GM23248 (cell line): ENCODE results near the gene FAHD2B.
"Not testable (repeated sequence)": the region's sequence is repeated elsewhere in the genome, so short reads cannot be mapped to it uniquely, and the experiment has no call there.

Source experiments
- EZH2 ChIP-seq: fragments of 200-600 bp; sonication (generic); IDR thresholded peaks from 2 replicates; pipeline ENCODE4 v1.6.1; 2018; ENCODE audit warnings: antibody characterized with exemption, mild to moderate bottlenecking; ENCODE audit not compliant: insufficient read depth, poor library complexity, severe bottlenecking
- EZH2phosphoT487 ChIP-seq: fragments of 200-600 bp; sonication (generic); IDR thresholded peaks from 2 replicates; pipeline ENCODE4 v1.6.1; 2018; ENCODE audit warnings: antibody characterized with exemption, moderate library complexity, mild to moderate bottlenecking, low read depth; ENCODE audit not compliant: insufficient read depth

DNA sequence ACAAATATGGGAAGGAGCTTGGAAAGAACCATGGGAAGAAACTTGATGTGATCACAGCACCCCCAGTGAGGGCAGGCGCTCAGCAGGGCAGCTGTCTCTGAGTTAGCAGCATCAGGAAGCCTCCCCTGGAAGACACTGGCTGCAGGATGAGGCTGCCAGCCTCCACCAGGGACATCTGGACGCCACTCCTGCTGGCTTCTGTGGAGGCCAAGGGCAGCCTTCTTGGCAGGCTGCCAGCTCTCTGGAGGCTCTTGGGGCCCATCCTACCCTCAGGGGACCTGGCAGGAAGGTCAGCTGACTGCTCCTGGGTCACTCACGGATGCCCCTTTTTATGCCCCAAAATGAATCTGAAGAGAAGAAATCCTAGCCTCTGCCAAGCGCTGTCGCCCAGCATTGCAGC lies 26.0 kb downstream of the FAHD2B start:
- not testable (repeated sequence) for TF ChIP-seq EZH2, EZH2phosphoT487
